ENCODE data around the gene CDH4. TPM values are rescaled to one million over a fixed set of nuclear protein-coding genes. Genes with fewer than 3 reads are reported as not detected.

CDH4 gene
- total RNA-seq, 1 donor from 2014 or later: 39.7 TPM

DNA sequence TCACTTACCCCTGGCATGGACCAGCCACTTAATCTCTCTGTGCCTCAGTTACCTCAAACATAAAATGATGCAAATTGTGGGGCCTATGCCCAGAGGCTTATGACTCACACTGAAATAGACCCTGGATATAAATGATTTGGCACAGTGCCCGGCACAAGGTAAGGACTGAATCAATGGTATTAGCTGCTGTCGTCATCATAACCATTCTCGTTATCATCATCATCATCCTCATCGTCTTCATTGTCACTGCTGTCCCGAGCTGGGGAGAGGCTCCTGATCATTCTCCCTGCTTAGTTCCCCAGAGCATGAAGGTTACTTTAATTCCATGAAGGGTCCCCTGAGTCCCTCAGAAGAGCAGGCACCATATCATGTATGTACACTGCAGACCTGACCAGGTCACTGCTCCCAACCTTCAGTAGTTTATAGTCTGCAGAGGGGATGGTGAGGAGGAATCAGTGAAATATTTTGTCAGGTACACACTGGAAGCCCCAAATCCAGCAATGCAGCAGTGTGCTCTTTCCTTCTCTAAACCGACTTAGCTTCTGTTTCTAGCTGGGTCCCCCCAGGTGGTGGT, 664.3 kb downstream of the CDH4 start:
- Histone ChIP-seq H3K27me3 (ENCODE audit: control insufficient read depth, insufficient read depth, low read length) (peaks cover 2% of the 10 kb centered on the region), H3K4me3 (ENCODE audit: low read depth, low read length) (no peak overlapping the region), H3K36me3 (ENCODE audit: control insufficient read depth, insufficient read depth, low read length) (no peaks in the 10 kb centered on the region)
- TF ChIP-seq, protein P1, sequence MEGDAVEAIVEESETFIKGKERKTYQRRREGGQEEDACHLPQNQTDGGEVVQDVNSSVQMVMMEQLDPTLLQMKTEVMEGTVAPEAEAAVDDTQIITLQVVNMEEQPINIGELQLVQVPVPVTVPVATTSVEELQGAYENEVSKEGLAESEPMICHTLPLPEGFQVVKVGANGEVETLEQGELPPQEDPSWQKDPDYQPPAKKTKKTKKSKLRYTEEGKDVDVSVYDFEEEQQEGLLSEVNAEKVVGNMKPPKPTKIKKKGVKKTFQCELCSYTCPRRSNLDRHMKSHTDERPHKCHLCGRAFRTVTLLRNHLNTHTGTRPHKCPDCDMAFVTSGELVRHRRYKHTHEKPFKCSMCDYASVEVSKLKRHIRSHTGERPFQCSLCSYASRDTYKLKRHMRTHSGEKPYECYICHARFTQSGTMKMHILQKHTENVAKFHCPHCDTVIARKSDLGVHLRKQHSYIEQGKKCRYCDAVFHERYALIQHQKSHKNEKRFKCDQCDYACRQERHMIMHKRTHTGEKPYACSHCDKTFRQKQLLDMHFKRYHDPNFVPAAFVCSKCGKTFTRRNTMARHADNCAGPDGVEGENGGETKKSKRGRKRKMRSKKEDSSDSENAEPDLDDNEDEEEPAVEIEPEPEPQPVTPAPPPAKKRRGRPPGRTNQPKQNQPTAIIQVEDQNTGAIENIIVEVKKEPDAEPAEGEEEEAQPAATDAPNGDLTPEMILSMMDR (IDR thresholded peaks at IDR 0.05; ENCODE audit: insufficient read depth, low read length, poor library complexity, severe bottlenecking): no peak
- DNase-seq (ENCODE audit: low read depth): no peak

DNA sequence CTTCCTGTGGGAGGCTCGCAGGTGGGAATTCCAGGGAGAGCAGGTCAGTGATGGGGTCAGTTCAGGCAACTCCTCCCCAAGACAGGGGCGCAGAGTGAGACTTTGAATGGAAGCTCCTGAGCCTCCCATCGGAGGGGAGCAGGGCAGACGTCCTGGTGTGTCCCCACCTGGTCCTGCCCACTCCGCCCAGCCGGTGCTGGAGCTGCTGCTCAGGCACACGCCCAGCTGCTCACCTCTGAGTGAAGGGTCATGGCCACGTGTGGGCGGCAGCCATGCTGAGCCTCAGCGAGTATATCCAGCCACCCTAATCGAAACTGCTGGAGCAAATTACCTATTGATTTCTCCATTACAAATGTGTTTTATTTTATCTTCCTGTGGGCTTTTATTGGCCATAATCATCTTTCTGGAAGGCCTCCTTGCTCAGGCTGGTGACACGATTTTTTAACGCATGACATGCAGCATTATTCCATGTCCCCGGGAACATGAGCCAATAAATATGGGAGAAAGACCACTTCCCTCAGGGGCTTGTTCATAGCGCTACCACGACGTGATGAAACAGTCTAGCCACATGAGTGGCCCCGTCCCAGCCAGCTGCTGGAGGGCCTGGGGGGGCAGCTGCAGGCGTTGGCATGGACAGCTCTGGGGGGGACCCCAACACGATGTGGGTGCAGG, 665.5 kb downstream of the CDH4 start:
- TF ChIP-seq, protein P1 (IDR thresholded peaks at IDR 0.05; ENCODE audit: insufficient read depth, low read length, poor library complexity, severe bottlenecking): no peak
- Histone ChIP-seq H3K27me3 (ENCODE audit: control insufficient read depth, insufficient read depth, low read length) (peaks cover 4% of the 10 kb centered on the region), H3K36me3 (ENCODE audit: control insufficient read depth, insufficient read depth, low read length) (no peaks in the 10 kb centered on the region), H3K4me3 (ENCODE audit: low read depth, low read length) (no peak overlapping the region)
- no peak for DNase-seq (ENCODE audit: low read depth)

DNA sequence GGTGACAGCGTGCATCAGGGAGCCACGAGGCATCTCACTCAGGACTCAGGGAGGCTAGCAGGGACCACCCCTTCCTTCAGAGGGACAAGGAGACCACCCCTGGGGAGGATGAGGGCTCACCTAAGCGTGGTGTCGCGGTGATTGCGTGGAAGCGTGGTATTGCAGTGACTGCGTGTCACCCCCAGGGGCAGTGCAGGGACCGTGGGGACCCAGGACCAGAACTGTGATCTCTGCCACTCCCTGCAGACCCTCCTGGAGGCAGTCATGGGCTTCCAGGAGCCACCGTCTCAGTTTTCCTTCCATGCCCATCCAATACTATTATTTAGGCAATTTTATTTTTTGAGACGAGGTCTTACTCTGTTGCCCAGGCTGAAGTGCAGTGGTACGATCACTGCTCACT, 666.5 kb downstream of the CDH4 start:
- Histone ChIP-seq H3K36me3 (ENCODE audit: control insufficient read depth, insufficient read depth, low read length) (no peaks in the 10 kb centered on the region), H3K27me3 (ENCODE audit: control insufficient read depth, insufficient read depth, low read length) (peaks cover 4% of the 10 kb centered on the region), H3K4me3 (ENCODE audit: low read depth, low read length) (no peak overlapping the region)
- TF ChIP-seq, protein P1 (IDR thresholded peaks at IDR 0.05; ENCODE audit: insufficient read depth, low read length, poor library complexity, severe bottlenecking): no peak
- no peak for DNase-seq (ENCODE audit: low read depth)

DNA sequence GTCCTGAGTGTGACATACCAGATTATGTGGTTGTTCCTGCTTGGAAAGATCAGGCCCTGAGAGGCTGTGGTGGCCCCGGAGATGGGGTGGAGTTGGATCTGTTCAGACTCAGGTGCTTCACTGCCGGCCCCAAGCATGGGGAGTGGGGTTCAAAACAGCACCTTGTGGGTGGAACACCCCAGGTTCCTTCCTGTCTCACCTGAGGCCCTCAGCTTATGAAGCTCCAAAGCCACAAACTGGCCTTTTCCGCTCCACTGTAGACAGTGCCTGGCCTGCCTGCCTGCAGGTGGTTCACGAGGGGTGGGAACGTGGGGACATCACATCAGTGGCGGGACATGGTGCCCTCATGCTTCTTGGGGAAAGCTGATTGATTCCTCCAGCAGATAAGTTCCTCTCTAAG, 667.2 kb downstream of the CDH4 start:
- H3K36me3 ChIP-seq (ENCODE audit: control insufficient read depth, insufficient read depth, low read length): no peaks in the 10 kb centered on the region
- no peak overlapping the region for H3K4me3 ChIP-seq (ENCODE audit: low read depth, low read length)
- DNase-seq (ENCODE audit: low read depth): no peak
- peaks cover 4% of the 10 kb centered on the region for H3K27me3 ChIP-seq (ENCODE audit: control insufficient read depth, insufficient read depth, low read length)
- TF ChIP-seq, protein P1 (IDR thresholded peaks at IDR 0.05; ENCODE audit: insufficient read depth, low read length, poor library complexity, severe bottlenecking): no peak

DNA sequence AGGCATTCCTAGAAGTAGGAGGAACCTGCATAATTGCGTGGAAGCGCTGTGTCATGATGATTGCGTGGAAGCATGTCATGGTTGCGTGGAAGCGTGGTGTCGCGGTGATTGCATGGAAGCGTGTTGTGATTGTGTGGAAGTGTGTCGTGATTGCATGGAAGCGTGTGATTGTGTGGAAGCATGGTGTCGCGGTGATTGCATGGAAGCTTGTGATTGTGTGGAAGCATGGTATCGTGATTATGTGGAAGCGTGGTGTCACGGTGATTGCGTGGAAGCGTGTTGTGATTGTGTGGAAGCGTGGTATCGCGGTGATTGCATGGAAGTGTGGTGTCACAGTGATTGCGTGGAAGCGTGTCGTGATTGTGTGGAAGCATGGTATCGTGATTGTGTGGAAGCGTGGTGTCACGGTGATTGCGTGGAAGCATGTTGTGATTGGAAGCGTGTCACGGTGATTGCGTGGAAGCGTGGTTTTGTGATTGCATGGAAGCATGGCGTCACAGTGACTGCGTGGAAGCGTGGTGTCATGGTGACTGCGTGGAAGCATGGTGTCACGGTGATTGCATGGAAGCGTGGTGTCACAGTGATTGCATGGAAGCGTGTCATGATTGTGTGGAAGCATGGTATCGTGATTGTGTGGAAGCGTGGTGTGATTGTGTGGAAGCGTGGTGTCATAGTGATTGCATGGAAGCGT, 667.8 kb downstream of the CDH4 start:
- TF ChIP-seq, protein P1 (IDR thresholded peaks at IDR 0.05; ENCODE audit: insufficient read depth, low read length, poor library complexity, severe bottlenecking): no peak
- H3K27me3 ChIP-seq (ENCODE audit: control insufficient read depth, insufficient read depth, low read length): peaks cover 4% of the 10 kb centered on the region

More for the DNA sequence above, 667.8 kb downstream of the CDH4 start:
- H3K36me3 ChIP-seq (ENCODE audit: control insufficient read depth, insufficient read depth, low read length): no peaks in the 10 kb centered on the region
- H3K4me3 ChIP-seq (ENCODE audit: low read depth, low read length): no peak overlapping the region
- DNase-seq (ENCODE audit: low read depth): no peak
